ENCODE measurements around the gene TRIM6.
"Not testable (repeated sequence)": the region's sequence is repeated elsewhere in the genome, so short reads cannot be mapped to it uniquely, and the experiment has no call there.

Gene TRIM6

DNA sequence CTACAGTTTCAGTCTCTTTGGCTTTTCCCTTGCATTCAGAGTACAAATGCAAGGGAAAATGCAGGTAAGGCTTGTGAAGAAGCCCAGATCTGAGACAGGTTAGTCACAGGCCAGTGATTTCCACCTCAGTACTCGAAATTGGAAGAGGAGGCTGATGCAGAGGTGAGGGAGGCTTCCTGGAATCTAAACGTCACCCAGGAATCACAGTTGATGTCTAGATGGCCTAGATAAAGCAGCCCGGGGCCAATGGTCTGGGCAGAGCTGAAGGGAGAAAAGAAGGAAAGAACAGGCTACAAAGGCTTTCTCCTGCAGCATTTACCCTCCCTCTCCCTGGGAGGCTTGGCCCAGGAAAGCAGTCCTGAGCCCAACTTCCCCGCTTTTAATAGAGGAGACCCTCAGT, 8.5 kb downstream of the TRIM6 start:
- no peak for DNase-seq (ENCODE audit: low read depth)

DNA sequence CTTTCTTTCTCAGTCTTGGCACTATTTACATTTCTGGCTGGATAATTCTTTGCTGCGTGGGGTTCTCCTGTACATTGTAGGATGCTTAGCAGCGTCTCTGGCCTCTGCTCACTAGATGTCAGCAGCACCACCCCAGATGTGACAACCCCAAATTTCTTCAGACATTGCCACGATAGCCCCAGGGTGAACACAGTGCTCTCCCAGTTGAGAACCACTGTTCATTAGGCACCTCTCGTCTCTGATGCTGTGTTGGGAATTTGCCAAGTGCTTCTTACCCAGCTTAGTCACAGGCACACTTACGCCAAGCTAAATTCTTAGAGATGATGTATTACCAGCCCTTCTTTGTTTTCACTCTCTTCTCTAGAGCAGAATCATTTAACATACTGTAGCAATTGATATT, 9.4 kb downstream of the TRIM6 start:
- no peak for DNase-seq (ENCODE audit: low read depth)

DNA sequence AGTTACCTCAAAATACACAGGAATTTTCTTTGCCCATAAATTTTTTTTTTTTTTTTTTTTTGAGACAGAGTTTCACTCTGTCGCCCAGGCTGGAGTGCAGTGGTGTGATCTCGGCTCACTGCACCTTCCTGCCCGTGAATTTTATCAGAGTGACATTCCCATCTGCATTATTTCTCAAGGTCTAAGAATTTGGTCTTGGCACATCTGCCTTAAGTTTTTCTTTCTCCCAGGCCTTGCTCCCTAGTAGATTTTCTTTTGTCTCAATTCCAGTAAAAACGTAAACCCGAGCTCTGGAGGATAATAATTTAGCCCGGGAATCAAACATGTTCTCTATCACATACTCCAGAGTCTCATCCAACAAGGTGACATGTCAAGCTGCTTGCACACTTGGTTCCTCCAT, 12.4 kb downstream of the TRIM6 start:
- DNase-seq (ENCODE audit: low read depth): no peak

DNA sequence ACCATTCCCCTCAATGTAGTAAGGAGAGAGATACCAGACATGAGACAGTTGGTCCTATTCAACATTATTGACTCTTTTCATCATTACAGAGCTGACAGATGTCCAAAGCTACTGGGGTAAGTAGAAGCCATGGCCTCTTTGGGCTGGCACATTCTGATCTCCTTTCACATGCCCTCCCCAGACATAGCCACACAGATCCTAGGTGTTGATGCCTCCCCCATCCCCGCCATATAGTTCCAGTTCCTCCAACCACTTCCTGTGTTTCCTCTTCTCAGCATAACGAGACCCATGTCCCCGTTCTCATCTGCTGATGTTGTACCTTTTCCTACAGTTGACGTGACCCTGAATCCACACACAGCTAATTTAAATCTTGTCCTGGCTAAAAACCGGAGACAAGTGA, 14.0 kb downstream of the TRIM6 start:
- no peak for DNase-seq (ENCODE audit: low read depth)

- DNase-seq (ENCODE audit: low read depth): no peak
Measured at GRCh38 chr11:5611627-5612026, 15.2 kb downstream of the TRIM6 start.

GRCh38 chr11:5618807-5619206, 22.4 kb downstream of the TRIM6 start:
- peak; percentile 64 for DNase-seq (ENCODE audit: low read depth)

DNA sequence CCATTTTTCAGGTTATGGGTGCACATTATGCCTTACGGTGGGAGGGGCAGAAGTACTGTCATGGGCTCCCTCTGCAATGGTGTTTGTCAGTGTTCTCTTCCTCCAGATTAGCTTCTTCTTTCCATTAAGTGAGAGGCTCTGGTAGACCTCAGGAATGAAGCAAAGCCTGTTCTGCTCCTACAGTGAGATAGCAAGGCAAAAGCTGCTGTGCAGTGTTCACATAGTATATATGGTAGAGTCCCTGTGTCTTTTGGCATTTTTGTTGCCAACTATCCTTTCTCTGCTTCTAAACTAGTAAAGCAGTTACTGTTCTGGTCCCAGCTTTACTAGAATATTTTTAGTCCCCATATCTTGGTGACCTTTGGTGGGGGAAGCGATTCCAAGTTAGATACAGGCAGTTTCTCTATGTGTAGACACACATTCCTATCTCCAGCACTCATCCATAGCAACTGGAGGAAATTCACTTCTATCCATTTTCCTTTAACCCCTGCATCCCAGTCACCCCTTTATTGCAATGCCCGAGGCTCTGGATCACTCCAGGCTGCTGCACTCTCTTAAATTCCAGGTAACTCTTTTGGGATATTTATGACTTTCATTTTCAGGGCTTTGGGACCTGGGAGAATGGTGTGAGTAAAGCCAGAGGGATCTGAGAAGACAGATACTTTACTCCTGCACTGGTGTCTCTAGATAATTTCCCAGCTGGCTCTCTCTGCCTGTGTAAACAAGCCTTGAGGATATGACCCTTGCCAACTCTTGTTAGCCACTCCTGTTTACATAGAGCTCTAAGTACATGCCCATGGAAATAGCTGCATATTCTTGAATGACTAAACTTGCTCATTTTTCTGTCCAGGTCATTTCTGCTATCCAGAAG, 24.4 kb downstream of the TRIM6 start:
- DNase-seq (ENCODE audit: low read depth): peak; percentile 68

- no peak for DNase-seq (ENCODE audit: low read depth)
Measured at GRCh38 chr11:5621580-5621979, 25.1 kb downstream of the TRIM6 start.

- DNase-seq (ENCODE audit: low read depth): no peak
Measured at GRCh38 chr11:5622802-5623201, 26.4 kb downstream of the TRIM6 start.

DNA sequence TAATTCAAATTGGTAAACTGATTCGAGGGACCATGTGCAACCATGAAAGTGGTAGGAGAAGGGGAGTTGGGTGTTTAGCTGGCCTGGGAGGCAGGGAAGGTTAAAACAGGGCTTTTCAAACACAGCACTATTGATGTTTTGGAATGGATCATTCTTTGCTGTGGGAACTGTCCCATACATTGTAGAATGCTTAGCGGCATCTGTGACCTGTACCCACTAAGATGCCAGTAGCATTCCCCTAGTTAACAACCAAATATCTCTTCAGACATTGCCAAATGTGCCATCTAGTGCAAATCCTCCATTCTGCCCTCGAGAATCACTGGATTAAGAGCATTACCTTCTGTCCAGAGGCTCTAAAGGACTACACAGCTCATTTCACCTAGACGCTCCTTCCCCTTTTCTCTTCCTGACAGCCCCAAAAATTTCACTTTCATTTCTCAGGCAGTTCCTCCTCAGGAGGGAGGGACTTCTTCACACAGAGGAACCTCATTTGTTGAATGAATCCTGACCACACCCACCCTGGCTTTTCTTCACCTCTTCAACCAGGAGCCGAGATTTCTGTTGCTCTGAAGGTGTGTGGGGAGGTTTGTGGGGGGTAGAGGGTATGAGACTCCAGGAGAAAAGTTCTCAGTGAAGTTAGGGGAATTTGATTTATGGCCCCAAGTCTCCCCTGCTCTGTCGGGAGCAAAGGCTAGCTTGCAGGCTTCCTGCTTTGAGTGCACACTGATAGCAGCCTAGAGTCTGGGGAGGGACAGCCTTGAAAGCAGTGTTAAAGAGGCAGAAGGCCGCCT, 28.2 kb downstream of the TRIM6 start, which contains the start of gene TRIM34:
Gene TRIM34, plus strand, starts transcription at position 513 of the 791 bp plus-strand sequence. CDS start 7,331 bp downstream, outside the sequence.
- DNase-seq (ENCODE audit: low read depth): no peak

DNA sequence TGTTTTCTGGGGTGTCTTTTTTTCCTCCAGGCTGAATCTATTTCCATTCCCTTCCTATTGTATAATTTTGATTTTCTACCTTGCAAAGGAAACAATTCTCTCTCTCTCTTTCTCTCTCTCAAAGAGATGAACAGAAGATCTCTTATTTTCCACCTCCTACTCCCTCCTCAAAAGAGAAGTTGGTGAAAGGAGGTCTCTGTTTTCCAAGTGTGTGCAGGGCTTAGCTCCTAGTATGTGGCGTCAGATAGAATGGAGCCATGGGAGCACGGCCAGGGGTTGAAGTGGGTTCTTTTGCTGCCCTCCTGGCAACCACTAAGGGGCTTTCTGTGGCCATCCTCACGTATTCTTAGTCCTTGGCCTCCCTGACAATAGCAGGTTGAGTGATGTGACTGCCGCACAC, 28.8 kb downstream of the TRIM6 start:
- DNase-seq (ENCODE audit: low read depth): no peak

DNA sequence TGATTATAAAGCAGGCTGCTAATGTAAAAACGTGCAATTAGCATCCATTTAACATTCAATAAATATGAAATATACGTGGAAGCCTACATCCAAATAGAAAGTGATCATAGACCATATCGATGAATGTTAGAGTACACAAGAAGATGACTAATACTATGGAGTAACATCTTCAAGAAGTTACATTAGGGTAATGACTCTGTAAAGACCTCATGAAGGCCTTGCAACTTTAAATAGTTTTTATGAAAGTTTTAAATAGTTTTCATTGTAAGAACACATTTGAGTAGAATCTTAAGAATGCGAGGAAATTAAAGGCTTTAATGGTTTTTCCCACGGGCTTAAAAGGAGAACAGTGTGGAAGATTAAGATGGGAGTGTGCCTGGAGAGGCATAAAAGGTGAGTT, 29.8 kb downstream of the TRIM6 start:
- DNase-seq (ENCODE audit: low read depth): no peak

- no peak for DNase-seq (ENCODE audit: low read depth)
Measured at GRCh38 chr11:5631417-5631816, 35.0 kb downstream of the TRIM6 start.

GRCh38 chr11:5631969-5632635, 35.7 kb downstream of the TRIM6 start:
- no peak for DNase-seq (ENCODE audit: low read depth)

GRCh38 chr11:5639953-5640352, 43.5 kb downstream of the TRIM6 start:
- DNase-seq (ENCODE audit: low read depth): no peak

GRCh38 chr11:5643585-5643984, 47.1 kb downstream of the TRIM6 start:
- DNase-seq (ENCODE audit: low read depth): no peak

GRCh38 chr11:5646139-5646538, 49.7 kb downstream of the TRIM6 start:
- no peak for DNase-seq (ENCODE audit: low read depth)

DNA sequence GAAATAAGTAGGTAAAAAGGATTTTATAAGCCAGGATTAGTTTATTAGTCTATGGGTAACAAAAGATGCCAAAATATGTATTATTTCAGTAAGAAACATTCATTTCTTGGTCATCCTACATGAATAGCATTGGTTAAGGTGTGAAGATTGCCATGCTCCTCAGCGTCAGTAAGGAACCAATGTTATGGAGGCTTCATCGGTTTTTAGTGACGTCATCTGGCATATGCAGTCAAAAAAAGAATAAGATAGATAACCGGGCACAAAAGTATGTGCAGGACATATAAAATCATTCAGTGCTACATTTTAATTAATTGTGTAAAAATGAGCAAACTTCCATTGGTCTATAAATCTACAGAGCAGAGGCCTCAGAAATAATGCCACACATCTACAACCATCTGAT, 59.0 kb downstream of the TRIM6 start:
- DNase-seq (ENCODE audit: low read depth): no peak

- DNase-seq (ENCODE audit: low read depth): not testable (repeated sequence)
Measured at GRCh38 chr11:5656956-5657355, 60.5 kb downstream of the TRIM6 start.

GRCh38 chr11:5658318-5658717, 61.9 kb downstream of the TRIM6 start:
- DNase-seq (ENCODE audit: low read depth): no peak

All from GM04503 (cell line).